ENCODE data around the gene SMCO3.

Gene SMCO3

GRCh38 chr12:14779834-14780233 is 34.1 kb downstream of the SMCO3 start:
- no peaks in the 10 kb centered on the region for H3K27me3 ChIP-seq (ENCODE audit: control insufficient read depth, low read length)

GRCh38 chr12:14777271-14777670 is 36.7 kb downstream of the SMCO3 start:
- Histone ChIP-seq H3K27me3 (ENCODE audit: control insufficient read depth, low read length) (no peaks in the 10 kb centered on the region), H3K4me3 (ENCODE audit: low read length) (no peak overlapping the region), H3F3A (ENCODE audit: control insufficient read depth, insufficient read depth) (peaks cover 19% of the 10 kb centered on the region; the same call in 1 of the 2 replicates), H3K9me2 (replicated peaks; ENCODE audit: control insufficient read depth, low read length) (no peaks in the 10 kb centered on the region), H3K36me3 (ENCODE audit: control insufficient read depth, low read length) (no peaks in the 10 kb centered on the region), H3K9me3 (ENCODE audit: control insufficient read depth, insufficient read depth, low read length) (no peaks in the 10 kb centered on the region), H4K20me1 (ENCODE audit: control insufficient read depth, insufficient read depth, low read depth, low read length) (no peaks in the 10 kb centered on the region), H3K27ac (ENCODE audit: low read depth, low read length) (no peak overlapping the region), H3K79me2 (ENCODE audit: control insufficient read depth, low read length) (peaks cover 22% of the 10 kb centered on the region), H3K4me2 (ENCODE audit: low read length) (no peak overlapping the region), H3K4me1 (ENCODE audit: control insufficient read depth, low read length) (peaks cover 35% of the 10 kb centered on the region)
- TF ChIP-seq, protein P1, sequence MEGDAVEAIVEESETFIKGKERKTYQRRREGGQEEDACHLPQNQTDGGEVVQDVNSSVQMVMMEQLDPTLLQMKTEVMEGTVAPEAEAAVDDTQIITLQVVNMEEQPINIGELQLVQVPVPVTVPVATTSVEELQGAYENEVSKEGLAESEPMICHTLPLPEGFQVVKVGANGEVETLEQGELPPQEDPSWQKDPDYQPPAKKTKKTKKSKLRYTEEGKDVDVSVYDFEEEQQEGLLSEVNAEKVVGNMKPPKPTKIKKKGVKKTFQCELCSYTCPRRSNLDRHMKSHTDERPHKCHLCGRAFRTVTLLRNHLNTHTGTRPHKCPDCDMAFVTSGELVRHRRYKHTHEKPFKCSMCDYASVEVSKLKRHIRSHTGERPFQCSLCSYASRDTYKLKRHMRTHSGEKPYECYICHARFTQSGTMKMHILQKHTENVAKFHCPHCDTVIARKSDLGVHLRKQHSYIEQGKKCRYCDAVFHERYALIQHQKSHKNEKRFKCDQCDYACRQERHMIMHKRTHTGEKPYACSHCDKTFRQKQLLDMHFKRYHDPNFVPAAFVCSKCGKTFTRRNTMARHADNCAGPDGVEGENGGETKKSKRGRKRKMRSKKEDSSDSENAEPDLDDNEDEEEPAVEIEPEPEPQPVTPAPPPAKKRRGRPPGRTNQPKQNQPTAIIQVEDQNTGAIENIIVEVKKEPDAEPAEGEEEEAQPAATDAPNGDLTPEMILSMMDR (IDR thresholded peaks at IDR 0.05; ENCODE audit: low read depth, low read length, poor library complexity, severe bottlenecking), result no peak
- no peak for TF ChIP-seq EZH2phosphoT487 (IDR thresholded peaks at IDR 0.05; ENCODE audit: borderline replicate concordance, low read length)

More at GRCh38 chr12:14779834-14780233, 34.1 kb downstream of the SMCO3 start:
- Histone ChIP-seq H4K20me1 (ENCODE audit: control insufficient read depth, insufficient read depth, low read depth, low read length) (no peaks in the 10 kb centered on the region), H3K4me3 (ENCODE audit: low read length) (no peak overlapping the region), H3K79me2 (ENCODE audit: control insufficient read depth, low read length) (peaks cover 8% of the 10 kb centered on the region), H3F3A (ENCODE audit: control insufficient read depth, insufficient read depth) (peaks cover 22% of the 10 kb centered on the region), H3K27ac (ENCODE audit: low read depth, low read length) (no peak overlapping the region), H3K36me3 (ENCODE audit: control insufficient read depth, low read length) (peaks cover 10% of the 10 kb centered on the region), H3K4me2 (ENCODE audit: low read length) (no peak overlapping the region), H3K9me2 (replicated peaks; ENCODE audit: control insufficient read depth, low read length) (no peaks in the 10 kb centered on the region), H3K9me3 (ENCODE audit: control insufficient read depth, insufficient read depth, low read length) (no peaks in the 10 kb centered on the region), H3K4me1 (ENCODE audit: control insufficient read depth, low read length) (peaks cover 28% of the 10 kb centered on the region)
- TF ChIP-seq, protein P1 (IDR thresholded peaks at IDR 0.05; ENCODE audit: low read depth, low read length, poor library complexity, severe bottlenecking), result no peak
- no peak for TF ChIP-seq EZH2phosphoT487 (IDR thresholded peaks at IDR 0.05; ENCODE audit: borderline replicate concordance, low read length)

DNA sequence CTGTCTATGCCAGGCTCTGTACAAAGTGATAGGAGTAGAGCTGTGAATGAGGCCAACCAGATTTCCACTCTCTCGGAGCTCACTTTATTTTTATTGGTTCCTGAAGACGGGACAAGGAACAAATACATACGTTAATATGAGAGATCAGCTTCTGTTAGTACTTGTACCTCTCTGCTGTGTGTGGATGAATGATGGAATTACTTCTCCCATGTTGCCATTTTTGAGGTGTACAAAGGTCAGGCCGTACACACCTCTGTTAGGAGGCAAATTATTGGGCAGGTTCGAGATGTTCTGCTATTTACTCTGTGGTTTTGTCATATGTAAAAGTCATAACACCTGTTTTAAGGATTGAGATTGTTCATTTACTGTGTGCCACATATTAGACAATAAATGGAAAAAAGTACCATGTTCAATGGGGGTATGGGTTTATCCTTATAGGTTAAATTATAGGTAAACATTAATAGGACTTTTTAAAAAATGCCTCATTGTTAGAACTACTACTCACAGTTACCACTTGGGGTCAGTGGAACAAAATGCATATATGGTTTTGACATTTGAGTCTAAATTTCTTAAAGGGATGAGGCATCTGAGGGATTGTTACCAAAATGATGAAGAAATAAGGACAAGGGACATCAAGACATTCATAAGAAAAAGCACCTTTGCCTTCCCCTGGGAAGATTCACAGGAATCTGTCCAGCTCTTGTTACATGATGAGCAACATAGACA is 37.6 kb downstream of the SMCO3 start:
- Histone ChIP-seq H3K9me2 (replicated peaks; ENCODE audit: control insufficient read depth, low read length) (no peaks in the 10 kb centered on the region), H3K4me1 (ENCODE audit: control insufficient read depth, low read length) (peaks cover 43% of the 10 kb centered on the region), H3K27me3 (ENCODE audit: control insufficient read depth, low read length) (no peaks in the 10 kb centered on the region), H3K79me2 (ENCODE audit: control insufficient read depth, low read length) (peaks cover 22% of the 10 kb centered on the region), H3K9me3 (ENCODE audit: control insufficient read depth, insufficient read depth, low read length) (no peaks in the 10 kb centered on the region), H3K4me3 (ENCODE audit: low read length) (peak overlapping the region; percentile 84; the same call in 1 of the 2 replicates), H3K4me2 (ENCODE audit: low read length) (peak overlapping the region; percentile 73), H3F3A (ENCODE audit: control insufficient read depth, insufficient read depth) (peaks cover 25% of the 10 kb centered on the region), H3K27ac (ENCODE audit: low read depth, low read length) (no peak overlapping the region), H3K36me3 (ENCODE audit: control insufficient read depth, low read length) (no peaks in the 10 kb centered on the region), H4K20me1 (ENCODE audit: control insufficient read depth, insufficient read depth, low read depth, low read length) (no peaks in the 10 kb centered on the region)
- no peak for TF ChIP-seq EZH2phosphoT487 (IDR thresholded peaks at IDR 0.05; ENCODE audit: borderline replicate concordance, low read length)
- TF ChIP-seq, protein P1 (IDR thresholded peaks at IDR 0.05; ENCODE audit: low read depth, low read length, poor library complexity, severe bottlenecking), result peak; percentile 34

Data from DOHH2 (cell line).